ENCODE measurements around the gene MMP3.
"Not testable (repeated sequence)": the region's sequence is repeated elsewhere in the genome, so short reads cannot be mapped to it uniquely, and the experiment has no call there.

The MMP3 gene

GRCh38 chr11:102843489-102843888 is at the start of gene MMP3:
Gene MMP3, minus strand, starts transcription at chr11:102843609. Its CDS starts 63 bp downstream, at chr11:102843546.
- DNase-seq (ENCODE audit: low read depth in 2 of 2): no peak

GRCh38 chr11:102891736-102892135 is 48.3 kb upstream of the MMP3 start:
- no peak for DNase-seq (ENCODE audit: low read depth in 2 of 2)

- no peak for DNase-seq (ENCODE audit: low read depth in 2 of 2)
These were observed 43.6 kb upstream of the MMP3 start for GRCh38 chr11:102886999-102887398.

- no peak for DNase-seq (ENCODE audit: low read depth in 2 of 2)
These were observed 39.7 kb upstream of the MMP3 start for GRCh38 chr11:102883141-102883540.

- DNase-seq (ENCODE audit: low read depth in 2 of 2): no peak
These were observed 39.1 kb upstream of the MMP3 start for GRCh38 chr11:102882389-102883024.

GRCh38 chr11:102879801-102880200 is 36.4 kb upstream of the MMP3 start:
- no peak for DNase-seq (ENCODE audit: low read depth in 2 of 2)

- DNase-seq (ENCODE audit: low read depth in 2 of 2): no peak
These were observed 35.2 kb upstream of the MMP3 start for GRCh38 chr11:102878595-102878994.

- DNase-seq (ENCODE audit: low read depth in 2 of 2): no peak
These were observed 31.4 kb upstream of the MMP3 start, which contains the start of gene MMP12 for GRCh38 chr11:102874852-102875251. Gene MMP12, minus strand, starts transcription at chr11:102874982. Its CDS starts 45 bp downstream, at chr11:102874937.

- not testable (repeated sequence) for DNase-seq (ENCODE audit: low read depth in 2 of 2)
These were observed 26.1 kb upstream of the MMP3 start for GRCh38 chr11:102869354-102869964.

GRCh38 chr11:102868339-102868738 is 24.9 kb upstream of the MMP3 start:
- no peak for DNase-seq (ENCODE audit: low read depth in 2 of 2)

- DNase-seq (ENCODE audit: low read depth in 2 of 2): no peak
These were observed 21.3 kb upstream of the MMP3 start for GRCh38 chr11:102864724-102865123.

GRCh38 chr11:102853956-102854355 is 10.5 kb upstream of the MMP3 start:
- no peak for DNase-seq (ENCODE audit: low read depth in 2 of 2)

GRCh38 chr11:102853055-102853454 is 9.6 kb upstream of the MMP3 start:
- no peak for DNase-seq (ENCODE audit: low read depth in 2 of 2)

GRCh38 chr11:102850973-102851745 is 7.8 kb upstream of the MMP3 start:
- no peak for DNase-seq (ENCODE audit: low read depth in 2 of 2)

GRCh38 chr11:102849311-102849710 is 5.9 kb upstream of the MMP3 start:
- DNase-seq (ENCODE audit: low read depth in 2 of 2): no peak

GRCh38 chr11:102846292-102846691 is 2.9 kb upstream of the MMP3 start:
- DNase-seq (ENCODE audit: low read depth in 2 of 2): no peak

GRCh38 chr11:102842930-102843329 is 479 bp downstream of the MMP3 start:
- no peak for DNase-seq (ENCODE audit: low read depth in 2 of 2)

GRCh38 chr11:102840018-102840417 is 3.4 kb downstream of the MMP3 start:
- DNase-seq (ENCODE audit: low read depth in 2 of 2): no peak

- DNase-seq (ENCODE audit: low read depth in 2 of 2): no peak
These were observed 5.8 kb downstream of the MMP3 start for GRCh38 chr11:102837646-102838045.

GRCh38 chr11:102837156-102837555 is 6.3 kb downstream of the MMP3 start:
- DNase-seq (ENCODE audit: low read depth in 2 of 2): no peak

GRCh38 chr11:102836290-102836875 is 7.0 kb downstream of the MMP3 start:
- DNase-seq (ENCODE audit: low read depth in 2 of 2): no peak

- no peak for DNase-seq (ENCODE audit: low read depth in 2 of 2)
These were observed 9.7 kb downstream of the MMP3 start for GRCh38 chr11:102833731-102834130.
